ENCODE data around the gene SLC30A1.

- TF ChIP-seq POLR2A (IDR thresholded peaks at IDR 0.05) (no peak), CTCF (IDR thresholded peaks at IDR 0.05) (no peak)
Measured at GRCh38 chr1:211607754-211608473, 29.0 kb upstream of the SLC30A1 start.

Measured in esophagus squamous epithelium (tissue), 4 donors.